Mucosa of stomach (tissue), 1 donor: ENCODE measurements around the gene POLR2F.
A peak's percentile ranks its signal among the peaks of the same experiment; 100 is the strongest.

Experiments
- H3K27me3 ChIP-seq: one replicate; pipeline ENCODE4 v1.7.0; 2013; ENCODE audit warnings: mild to moderate bottlenecking, low read length; ENCODE audit not compliant: control insufficient read depth, insufficient read depth
- H3K36me3 ChIP-seq: one replicate; pipeline ENCODE4 v1.7.0; 2013; ENCODE audit warnings: low read length; ENCODE audit not compliant: control insufficient read depth, insufficient read depth
- H3K4me1 ChIP-seq: one replicate; pipeline ENCODE4 v1.7.0; 2013; ENCODE audit warnings: mild to moderate bottlenecking, low read length; ENCODE audit not compliant: control insufficient read depth, insufficient read depth
- H3K4me3 ChIP-seq: one replicate; pipeline ENCODE4 v1.7.0; 2013; ENCODE audit warnings: low read length
- H3K9ac ChIP-seq: one replicate; pipeline ENCODE4 v1.7.0; 2013; ENCODE audit warnings: mild to moderate bottlenecking, low read length, moderate library complexity
- H3K9me3 ChIP-seq: one replicate; pipeline ENCODE4 v1.7.0; 2013; ENCODE audit warnings: mild to moderate bottlenecking, low read length, moderate library complexity; ENCODE audit not compliant: control insufficient read depth
- donor health status: Pancreatic carcinoma.

POLR2F gene

GRCh38 chr22:37929390-37929789 is 24.1 kb upstream of the POLR2F start:
- no peak overlapping the region for H3K4me3 ChIP-seq
- peaks cover 61% of the 10 kb centered on the region for H3K4me1 ChIP-seq
- no peaks in the 10 kb centered on the region for H3K9me3 ChIP-seq
- H3K27me3 ChIP-seq: no peaks in the 10 kb centered on the region
- peaks cover 16% of the 10 kb centered on the region for H3K36me3 ChIP-seq
- no peak overlapping the region for H3K9ac ChIP-seq

- Histone ChIP-seq H3K4me1 (peaks cover 51% of the 10 kb centered on the region), H3K27me3 (no peaks in the 10 kb centered on the region), H3K36me3 (peaks cover 16% of the 10 kb centered on the region), H3K9ac (no peak overlapping the region), H3K9me3 (no peaks in the 10 kb centered on the region), H3K4me3 (no peak overlapping the region)
Measured at GRCh38 chr22:37930270-37930951, 23.1 kb upstream of the POLR2F start.

- Histone ChIP-seq H3K9me3 (no peaks in the 10 kb centered on the region), H3K27me3 (no peaks in the 10 kb centered on the region), H3K9ac (no peak overlapping the region), H3K36me3 (peaks cover 14% of the 10 kb centered on the region), H3K4me3 (no peak overlapping the region), H3K4me1 (peaks cover 50% of the 10 kb centered on the region)
Measured at GRCh38 chr22:37930952-37931440, 22.5 kb upstream of the POLR2F start.

GRCh38 chr22:37931893-37932389 is 21.6 kb upstream of the POLR2F start:
- Histone ChIP-seq H3K9ac (no peak overlapping the region), H3K9me3 (no peaks in the 10 kb centered on the region), H3K36me3 (peaks cover 8% of the 10 kb centered on the region), H3K4me1 (peaks cover 50% of the 10 kb centered on the region), H3K27me3 (no peaks in the 10 kb centered on the region), H3K4me3 (no peak overlapping the region)

GRCh38 chr22:37932401-37932800 is 21.1 kb upstream of the POLR2F start:
- H3K36me3 ChIP-seq: peaks cover 8% of the 10 kb centered on the region
- H3K9me3 ChIP-seq: no peaks in the 10 kb centered on the region

GRCh38 chr22:37932821-37933578 is 20.5 kb upstream of the POLR2F start:
- H3K9ac ChIP-seq: no peak overlapping the region
- H3K9me3 ChIP-seq: no peaks in the 10 kb centered on the region
- no peak overlapping the region for H3K4me3 ChIP-seq
- H3K4me1 ChIP-seq: peaks cover 50% of the 10 kb centered on the region
- peaks cover 11% of the 10 kb centered on the region for H3K36me3 ChIP-seq
- H3K27me3 ChIP-seq: no peaks in the 10 kb centered on the region

More at GRCh38 chr22:37932401-37932800, 21.1 kb upstream of the POLR2F start:
- Histone ChIP-seq H3K27me3 (no peaks in the 10 kb centered on the region), H3K9ac (no peak overlapping the region), H3K4me1 (peaks cover 50% of the 10 kb centered on the region), H3K4me3 (no peak overlapping the region)

- Histone ChIP-seq H3K4me3 (no peak overlapping the region), H3K9ac (peak overlapping the region; percentile 28), H3K4me1 (peaks cover 50% of the 10 kb centered on the region)
Measured at GRCh38 chr22:37933711-37934376, 19.7 kb upstream of the POLR2F start.

GRCh38 chr22:37940698-37941376 is 12.7 kb upstream of the POLR2F start:
- H3K4me1 ChIP-seq: peaks cover 17% of the 10 kb centered on the region
- no peaks in the 10 kb centered on the region for H3K27me3 ChIP-seq
- H3K9me3 ChIP-seq: no peaks in the 10 kb centered on the region
- no peak overlapping the region for H3K9ac ChIP-seq
- no peak overlapping the region for H3K4me3 ChIP-seq
- H3K36me3 ChIP-seq: peaks cover 7% of the 10 kb centered on the region

More at GRCh38 chr22:37933711-37934376, 19.7 kb upstream of the POLR2F start:
- Histone ChIP-seq H3K36me3 (peaks cover 12% of the 10 kb centered on the region), H3K9me3 (no peaks in the 10 kb centered on the region), H3K27me3 (no peaks in the 10 kb centered on the region)

- Histone ChIP-seq H3K27me3 (no peaks in the 10 kb centered on the region), H3K4me3 (no peak overlapping the region), H3K9ac (no peak overlapping the region), H3K9me3 (no peaks in the 10 kb centered on the region), H3K4me1 (peaks cover 17% of the 10 kb centered on the region), H3K36me3 (peaks cover 7% of the 10 kb centered on the region)
Measured at GRCh38 chr22:37942133-37942532, 11.4 kb upstream of the POLR2F start.

- Histone ChIP-seq H3K9me3 (no peaks in the 10 kb centered on the region), H3K9ac (no peak overlapping the region), H3K27me3 (no peaks in the 10 kb centered on the region), H3K36me3 (peaks cover 3% of the 10 kb centered on the region), H3K4me1 (peaks cover 17% of the 10 kb centered on the region), H3K4me3 (no peak overlapping the region)
Measured at GRCh38 chr22:37943136-37943824, 10.2 kb upstream of the POLR2F start.

- H3K36me3 ChIP-seq: peaks cover 3% of the 10 kb centered on the region
- H3K4me3 ChIP-seq: no peak overlapping the region
- no peaks in the 10 kb centered on the region for H3K27me3 ChIP-seq
Measured at GRCh38 chr22:37943825-37944198, 9.7 kb upstream of the POLR2F start.

More at GRCh38 chr22:37943825-37944198, 9.7 kb upstream of the POLR2F start:
- peaks cover 17% of the 10 kb centered on the region for H3K4me1 ChIP-seq
- H3K9me3 ChIP-seq: no peaks in the 10 kb centered on the region
- H3K9ac ChIP-seq: no peak overlapping the region
